NCI-H446 treated with DMSO at 0.1 percent for 48 hours (cell line): Measurements from ENCODE around the gene PDZD2.

ENCODE experiments used
- DNase-seq: peaks from one replicate; lab custom pipeline; 2025; lab: John Stamatoyannopoulos, UW

Gene PDZD2

DNA sequence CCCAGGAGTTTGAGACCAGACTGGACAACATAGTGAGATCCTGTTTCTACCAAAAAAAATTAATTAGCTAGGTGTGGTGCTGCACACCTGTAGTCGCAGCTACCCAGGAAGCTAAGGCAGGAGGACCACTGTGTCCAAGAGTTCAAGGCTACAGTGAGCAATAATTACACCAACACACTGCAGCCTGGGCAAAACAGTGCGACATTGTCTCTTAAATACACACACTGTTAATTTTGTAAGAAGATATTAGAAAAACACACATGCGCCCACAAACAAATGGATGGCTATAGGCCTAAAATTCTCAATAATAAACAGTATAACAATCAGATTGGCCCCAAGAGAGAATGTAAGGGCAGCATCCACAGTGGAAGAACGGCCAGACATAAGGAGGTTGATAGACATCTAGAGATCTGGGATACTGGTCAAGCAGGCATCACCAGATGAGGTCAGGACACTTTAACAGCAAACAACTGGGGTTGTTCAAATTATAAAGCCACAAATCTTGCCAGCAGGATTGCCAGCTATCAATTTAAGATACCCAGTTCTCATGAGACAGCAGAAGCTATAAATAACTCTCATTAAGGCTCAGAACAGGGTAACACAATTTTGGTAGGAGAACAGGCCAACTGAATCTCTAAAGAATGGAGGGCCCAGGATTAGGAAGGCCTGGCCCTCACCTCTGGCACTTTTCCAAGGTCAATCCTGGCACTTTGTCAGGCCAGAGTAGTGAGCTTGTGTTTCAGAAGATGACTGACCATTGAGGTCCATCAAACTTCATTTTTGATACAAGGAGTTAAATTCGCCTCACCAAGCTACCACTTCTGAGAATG lies 505.7 kb downstream of the PDZD2 start:
- no peak for DNase-seq

DNA sequence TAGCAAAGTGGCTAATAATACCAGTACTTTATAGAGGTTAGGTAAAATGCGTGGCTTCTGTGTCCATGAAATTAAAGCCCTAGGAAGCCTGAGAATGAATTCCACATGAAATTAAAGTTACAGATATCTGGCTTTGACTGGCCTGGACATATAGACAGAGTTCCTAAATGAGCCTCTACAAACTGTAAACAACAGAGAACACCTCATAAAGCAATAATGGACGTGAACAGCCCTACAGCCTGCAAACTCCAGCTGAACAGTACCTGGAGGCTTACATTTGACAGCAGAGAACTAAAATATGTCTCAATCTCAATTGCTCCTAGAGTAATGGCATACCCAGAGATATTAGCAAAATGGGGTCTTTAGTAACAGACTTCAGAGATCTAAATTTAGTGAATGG lies 506.4 kb downstream of the PDZD2 start:
- DNase-seq = no peak

DNA sequence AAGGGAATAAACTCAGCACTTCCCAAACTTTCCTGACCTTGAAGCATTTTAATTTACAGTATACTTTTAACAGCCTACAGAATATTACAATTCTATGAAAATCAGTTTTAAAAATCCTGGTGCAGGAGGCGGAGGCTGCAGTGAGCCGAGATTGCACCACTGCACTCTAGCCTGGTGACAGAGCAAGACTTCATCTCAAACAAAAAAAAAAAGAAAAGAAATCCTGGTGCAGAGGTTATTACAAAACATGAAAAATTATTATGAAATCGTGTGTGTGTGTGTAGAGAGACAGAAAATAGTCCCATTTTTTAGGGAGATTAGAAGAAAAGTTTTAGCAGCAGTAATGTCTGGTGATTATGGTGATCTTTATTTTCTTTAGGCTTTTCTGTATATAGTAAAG lies 508.3 kb downstream of the PDZD2 start:
- no peak for DNase-seq

DNA sequence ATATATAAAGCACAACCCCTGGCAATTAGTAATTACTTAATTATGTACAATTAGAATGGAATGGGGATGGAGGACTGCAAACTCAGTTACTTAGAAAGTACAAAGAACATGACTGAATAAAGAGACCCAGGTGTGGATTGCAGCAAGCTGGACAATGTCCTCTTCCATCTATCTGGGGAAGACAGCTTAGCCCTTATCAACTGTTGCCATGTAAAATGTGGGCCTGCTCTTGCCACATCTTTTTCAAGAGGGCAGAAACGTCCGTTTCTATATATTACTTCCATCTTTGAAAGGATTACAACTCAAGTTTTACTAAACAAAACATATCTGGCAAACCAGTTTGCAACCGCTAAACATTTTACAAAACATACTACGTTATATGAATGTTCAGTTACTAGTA lies 509.0 kb downstream of the PDZD2 start:
- no peak for DNase-seq

- DNase-seq = no peak
Observed at GRCh38 chr5:32150366-32150765, 511.4 kb downstream of the PDZD2 start.

DNA sequence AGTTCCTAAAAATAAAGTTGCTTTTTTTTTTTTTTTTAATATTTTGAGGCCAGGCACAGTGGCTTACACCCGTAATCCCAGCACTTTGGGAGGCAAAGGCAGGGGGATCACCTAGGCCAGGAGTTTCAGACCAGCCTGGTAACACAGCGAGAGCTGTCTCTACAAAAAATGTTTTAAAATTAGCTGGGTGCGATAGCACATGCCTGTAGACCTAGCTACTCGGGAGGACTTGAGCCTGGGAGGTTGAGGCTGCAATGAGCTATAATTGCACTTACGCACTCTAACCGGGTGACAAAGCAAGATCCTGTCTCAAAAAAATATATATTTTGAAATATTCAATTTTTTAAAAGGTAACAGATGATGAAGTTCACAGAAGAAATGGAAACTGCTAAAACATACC lies 512.3 kb downstream of the PDZD2 start:
- DNase-seq = no peak

GRCh38 chr5:32153723-32154122 lies 514.8 kb downstream of the PDZD2 start:
- DNase-seq = no peak

- DNase-seq = no peak
Observed at GRCh38 chr5:32155211-32155610, 516.3 kb downstream of the PDZD2 start.

- DNase-seq = no peak
Observed at GRCh38 chr5:32156635-32157034, 517.7 kb downstream of the PDZD2 start.

DNA sequence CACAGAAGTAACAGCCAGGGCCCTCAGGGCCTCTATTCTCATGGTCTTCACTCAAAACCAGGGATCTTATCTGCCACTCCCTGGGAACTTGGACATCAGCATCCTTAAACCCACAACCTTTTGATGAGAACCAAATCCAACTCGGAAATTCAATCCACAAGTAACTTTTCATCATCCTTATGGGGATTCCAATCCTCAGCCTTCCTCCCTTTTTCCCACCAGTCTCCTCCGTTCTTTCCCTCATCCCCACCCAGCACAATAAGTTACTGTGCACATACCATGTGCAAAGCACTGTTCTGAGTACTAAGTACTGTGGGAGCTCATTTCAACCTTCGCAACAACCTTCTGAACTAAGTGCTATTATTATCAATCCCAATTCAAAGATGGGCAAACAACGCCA lies 518.1 kb downstream of the PDZD2 start:
- DNase-seq = no peak

DNA sequence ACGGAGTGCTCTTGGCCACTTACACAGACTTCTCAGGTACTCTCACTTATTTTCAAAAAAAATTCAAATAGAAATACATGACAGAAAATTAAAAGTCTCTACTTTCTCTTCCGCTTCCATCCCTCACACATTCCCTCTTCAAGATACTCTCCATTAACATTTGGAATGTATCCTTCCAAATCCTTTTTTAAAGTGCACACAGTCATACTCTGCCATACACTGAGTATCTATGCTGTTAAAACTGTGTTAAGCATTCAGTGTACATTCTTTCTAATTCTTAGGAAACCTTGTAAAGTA lies 519.7 kb downstream of the PDZD2 start:
- no peak for DNase-seq

DNA sequence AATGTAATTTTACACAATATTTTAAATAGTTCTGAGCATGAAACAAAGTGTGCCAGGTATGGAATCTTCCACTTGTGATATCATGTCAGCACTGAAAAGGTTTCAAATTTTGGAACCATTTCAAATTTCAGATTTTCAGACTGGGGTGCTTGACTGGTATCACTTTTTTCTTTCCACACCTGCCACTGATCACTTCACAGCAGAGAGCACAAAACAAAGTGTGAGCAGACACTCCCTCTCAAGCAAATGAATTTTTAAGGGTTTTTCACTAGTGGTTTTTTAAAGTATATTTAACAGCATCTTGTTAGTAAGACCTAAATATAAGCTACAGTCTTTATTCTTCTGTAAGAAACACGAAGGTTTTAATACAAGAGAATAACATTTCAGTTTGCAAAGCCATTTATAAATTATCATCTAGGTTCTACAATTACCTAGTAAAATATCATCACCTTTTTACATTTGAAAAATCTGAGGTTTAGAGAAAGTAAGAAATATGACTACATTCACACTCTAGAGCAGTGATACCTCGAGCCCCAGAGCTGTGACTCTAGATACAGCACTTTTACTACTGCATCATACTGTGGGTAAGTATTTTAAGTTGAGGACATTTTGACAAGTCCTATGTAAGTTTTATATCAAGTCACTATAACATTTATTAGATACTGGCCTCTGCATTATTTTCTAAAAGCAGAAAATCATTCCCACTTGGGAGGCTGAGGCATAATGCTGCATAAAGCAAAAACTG lies 520.6 kb downstream of the PDZD2 start:
- no peak for DNase-seq

DNA sequence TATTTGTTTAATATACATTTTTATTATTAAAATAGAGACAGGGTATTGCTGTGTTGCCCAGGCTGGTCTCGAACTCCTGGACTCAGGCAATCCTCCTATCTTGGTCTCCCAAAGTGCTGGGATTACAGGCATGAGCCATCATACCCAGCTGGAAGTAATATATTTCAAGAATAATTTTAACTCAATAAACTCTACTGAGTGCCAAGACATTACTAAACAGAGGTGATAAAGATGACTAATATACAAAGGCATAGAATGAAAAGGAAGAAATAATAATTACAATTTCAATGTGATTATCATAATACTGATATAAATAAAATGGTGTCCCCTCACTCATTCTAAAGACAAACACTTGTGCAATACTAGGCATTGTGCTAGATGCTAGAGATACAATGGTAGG lies 521.3 kb downstream of the PDZD2 start:
- no peak for DNase-seq
